K562 (cell line): ENCODE measurements around the gene LRRC61. TPM values are rescaled to one million over a fixed set of nuclear protein-coding genes. Genes with fewer than 3 reads are reported as not detected.

ENCODE experiments used
- ATF4 ChIP-seq: fragments of 450-650 bp; formaldehyde crosslinking; IDR thresholded peaks from 2 replicates; pipeline ENCODE4 v1.4.0; 2022; ENCODE audit warnings: mild to moderate bottlenecking, moderate library complexity
- CHD7 ChIP-seq: fragments of 200-600 bp; sonication (generic); IDR thresholded peaks from one replicate; pipeline ENCODE4 v1.6.1; 2012; ENCODE audit warnings: mild to moderate bottlenecking, low read depth, low read length, inconsistent platforms
- E2F1 ChIP-seq: sonication (generic); formaldehyde crosslinking; IDR thresholded peaks from 2 replicates; pipeline ENCODE4 v1.8.1; 2023; ENCODE audit warnings: mild to moderate bottlenecking, missing genetic modification reagents, moderate library complexity
- PHF8 ChIP-seq: fragments of 200-600 bp; sonication (generic); IDR thresholded peaks from 2 replicates; pipeline ENCODE4 v1.6.1; 2012; ENCODE audit warnings: mixed run types, mild to moderate bottlenecking, inconsistent platforms, low read length, moderate library complexity, borderline replicate concordance
- PML ChIP-seq: IDR thresholded peaks from 2 replicates; pipeline ENCODE4 v1.6.1; 2012; ENCODE audit warnings: low read length, inconsistent platforms
- SIN3B ChIP-seq: fragments of 450-650 bp; IDR thresholded peaks from 2 replicates; pipeline ENCODE4 v1.6.1; 2017; ENCODE audit warnings: low read depth, mild to moderate bottlenecking, moderate library complexity
- ZNF609 ChIP-seq: sonication (generic); formaldehyde crosslinking; IDR thresholded peaks from 2 replicates; pipeline ENCODE4 v1.8.1; 2023; ENCODE audit warnings: missing genetic modification reagents, mild to moderate bottlenecking, borderline replicate concordance
- polyA plus RNA-seq, 8 experiments: library from polyadenylated mRNA; depleted of rRNA in 4 of 8; stranded (reverse) in 5 of 8; unstranded in 3 of 8; fragments of >200 nt; fragmentation: Nextera tagmentation in 2 of 8; fragmentation: Illumina TruSeq in 1 of 8; extraction: Ambion mirVana in 2 of 8; extraction: Trizol in 1 of 8; gene quantifications; 2 replicates each; pipeline versions ENCODE4 v1.2.1 to v1.2.3, GENCODE V29; 2011 to 2014; ENCODE audit warnings: inconsistent platforms in 1 of 8, missing spikeins in 1 of 8
- total RNA-seq, 7 experiments: library from RNA; depleted of rRNA in 6 of 7; stranded (reverse); fragments of >200 nt in 6 of 7; fragmentation: Illumina TruSeq in 2 of 7; extraction: Trizol in 2 of 7; gene quantifications; 2 replicates each; pipeline versions ENCODE4 v1.2.1 to v1.2.3, GENCODE V29; 2011 to 2021; ENCODE audit warnings: low replicate concordance in 1 of 7

Gene LRRC61
- total and polyA plus RNA-seq, 9 of the 15 experiments (the other 6 are each of a cell fraction or from before 2014, with no cell fraction given): 1.3 to 55.2 (median 35.2) TPM

- peak; percentile 97 for TF ChIP-seq ZNF609 (CRISPR knock-in tag)
- 0 out of 2 replicates have a peak, but pooled peaks have one; percentile 10 for TF ChIP-seq SIN3B
- TF ChIP-seq E2F1 (CRISPR knock-in tag): peak; percentile 89; the same call in 1 of the 2 replicates
- TF ChIP-seq PML: peak; percentile 62
- peak; percentile 86 for TF ChIP-seq PHF8
- TF ChIP-seq CHD7: peak; percentile 62
- peak; percentile 70; the same call in 1 of the 2 replicates for TF ChIP-seq ATF4 (CRISPR knock-in tag)
Measured at GRCh38 chr7:150322833-150323681, at the start of gene LRRC61, which contains the start of gene ACTR3C (continued).
